ENCODE measurements around the gene SET.

DNA sequence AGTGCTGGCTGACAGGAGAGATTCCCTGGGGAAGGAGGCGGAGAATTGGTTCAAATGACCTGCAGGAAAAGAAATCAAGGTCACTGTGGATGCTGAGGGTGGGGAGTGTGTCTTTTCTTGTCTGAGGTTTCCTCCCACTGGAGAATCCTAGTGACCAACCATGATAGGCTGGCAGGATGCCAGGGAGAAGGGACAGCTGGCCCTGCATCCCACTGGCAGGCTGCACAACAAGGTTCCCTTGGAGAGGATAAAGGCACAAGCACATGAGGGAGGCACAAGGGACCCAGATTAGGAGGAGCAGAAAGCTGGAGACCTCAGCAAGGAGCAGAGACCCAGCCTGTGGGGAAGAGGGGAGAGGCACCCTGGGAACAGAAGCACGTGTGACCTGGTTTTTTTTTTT is 46.4 kb downstream of the SET start:
- TF ChIP-seq, protein P1, sequence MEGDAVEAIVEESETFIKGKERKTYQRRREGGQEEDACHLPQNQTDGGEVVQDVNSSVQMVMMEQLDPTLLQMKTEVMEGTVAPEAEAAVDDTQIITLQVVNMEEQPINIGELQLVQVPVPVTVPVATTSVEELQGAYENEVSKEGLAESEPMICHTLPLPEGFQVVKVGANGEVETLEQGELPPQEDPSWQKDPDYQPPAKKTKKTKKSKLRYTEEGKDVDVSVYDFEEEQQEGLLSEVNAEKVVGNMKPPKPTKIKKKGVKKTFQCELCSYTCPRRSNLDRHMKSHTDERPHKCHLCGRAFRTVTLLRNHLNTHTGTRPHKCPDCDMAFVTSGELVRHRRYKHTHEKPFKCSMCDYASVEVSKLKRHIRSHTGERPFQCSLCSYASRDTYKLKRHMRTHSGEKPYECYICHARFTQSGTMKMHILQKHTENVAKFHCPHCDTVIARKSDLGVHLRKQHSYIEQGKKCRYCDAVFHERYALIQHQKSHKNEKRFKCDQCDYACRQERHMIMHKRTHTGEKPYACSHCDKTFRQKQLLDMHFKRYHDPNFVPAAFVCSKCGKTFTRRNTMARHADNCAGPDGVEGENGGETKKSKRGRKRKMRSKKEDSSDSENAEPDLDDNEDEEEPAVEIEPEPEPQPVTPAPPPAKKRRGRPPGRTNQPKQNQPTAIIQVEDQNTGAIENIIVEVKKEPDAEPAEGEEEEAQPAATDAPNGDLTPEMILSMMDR (IDR thresholded peaks at IDR 0.05): no peak
- TF ChIP-seq EP300 (IDR thresholded peaks at IDR 0.05) (no peak), POLR2A (IDR thresholded peaks at IDR 0.05) (no peak)

All from gastroesophageal sphincter (tissue), 3 donors.